Natural killer cell (primary cell): ENCODE results near the gene XCR1. TPM values are rescaled to one million over a fixed set of nuclear protein-coding genes. Genes with fewer than 3 reads are reported as not detected.
A peak's percentile ranks its signal among the peaks of the same experiment; 100 is the strongest.

Experiments
- ATAC-seq, 3 donors: fragments of 150-1000 bp in 2 of 3; fragments of 200-7000 bp in 1 of 3; cut with Tn5 transposase; 1 replicate in 1 of 3; 2 replicates in 2 of 3; pipeline ENCODE4 v1.10.0; 2021; ENCODE audit warnings: mild to moderate bottlenecking in 2 of 3, moderate library complexity in 2 of 3
- DNase-seq, 2 donors: peaks; one replicate each; pipeline versions ENCODE4 v3.0.0 to v3.0.0-alpha.2; 2013 to 2021; ENCODE audit warnings: mixed read lengths in 1 of 2
- H3K27ac ChIP-seq: one replicate; pipeline ENCODE4 v1.5.1; 2013; ENCODE audit warnings: mild to moderate bottlenecking, low read length
- H3K27me3 ChIP-seq: one replicate; pipeline ENCODE4 v1.6.1; 2013; ENCODE audit warnings: low read length; ENCODE audit not compliant: control insufficient read depth, insufficient read depth
- H3K36me3 ChIP-seq: one replicate; pipeline ENCODE4 v1.6.1; 2013; ENCODE audit warnings: low read length; ENCODE audit not compliant: control insufficient read depth, insufficient read depth
- H3K4me1 ChIP-seq: one replicate; pipeline ENCODE4 v1.6.1; 2013; ENCODE audit warnings: low read length; ENCODE audit not compliant: control insufficient read depth, insufficient read depth
- H3K4me3 ChIP-seq: one replicate; pipeline ENCODE4 v1.5.1; 2013; ENCODE audit warnings: low read length
- H3K9me3 ChIP-seq: one replicate; pipeline ENCODE4 v1.6.1; 2013; ENCODE audit warnings: low read length; ENCODE audit not compliant: control insufficient read depth, insufficient read depth
- H3K27ac Mint-ChIP-seq, 2 donors: one replicate each; pipeline ENCODE4 v1.8.0; 2022; ENCODE audit warnings: mild to moderate bottlenecking in 2 of 2, mixed read lengths in 2 of 2, moderate library complexity in 1 of 2
- H3K27me3 Mint-ChIP-seq, 2 donors: one replicate each; pipeline ENCODE4 v1.8.0; 2022; ENCODE audit warnings: low read depth in 2 of 2, mixed read lengths in 2 of 2
- H3K36me3 Mint-ChIP-seq: one replicate; pipeline ENCODE4 v1.8.0; 2022; ENCODE audit warnings: mixed read lengths
- H3K4me1 Mint-ChIP-seq, 2 donors: one replicate each; pipeline ENCODE4 v1.8.0; 2022; ENCODE audit warnings: mixed read lengths in 2 of 2
- H3K4me3 Mint-ChIP-seq: one replicate; pipeline ENCODE4 v1.8.0; 2022; ENCODE audit warnings: mild to moderate bottlenecking, moderate library complexity, mixed read lengths
- H3K9me3 Mint-ChIP-seq, 2 donors: one replicate each; pipeline ENCODE4 v1.8.0; 2022; ENCODE audit warnings: mixed read lengths in 2 of 2
- CTCF ChIP-seq: fragments of 200-600 bp; IDR thresholded peaks from one replicate; pipeline ENCODE4 v1.8.0; 2022; ENCODE audit warnings: antibody characterized with exemption
- WGBS: methylation state at CpG from one replicate; pipeline ENCODE4 v1.1.7; 2013; ENCODE audit warnings: missing lambda C conversion rate; ENCODE audit not compliant: insufficient coverage; 5-methylcytosine and 5-hydroxymethylcytosine counted together
- intact Hi-C: fragments of 100-400 bp; cut with micrococcal nuclease; formaldehyde crosslinking; loops from one replicate; pipeline ENCODE4 v1.14.2; 2022
- total RNA-seq, 4 donors: library from RNA; stranded (reverse); fragments of 120-200 nt in 1 of 4; gene quantifications; one replicate each; pipeline versions ENCODE4 v1.2.3 to v1.2.4, GENCODE V29; 2013 to 2022

Gene XCR1
- under 1 TPM in 1 of 3 donors, not detected in 2; 0.21 TPM for total RNA-seq
- total RNA-seq (2013) = 1.3 TPM

- H3K27ac Mint-ChIP-seq = no peak within 1 kb of the TSS
- Histone ChIP-seq H3K4me3 (no peak within 1 kb of the TSS), H3K4me1 (no peaks in the 10 kb centered on the region), H3K36me3 (no peaks in the 10 kb centered on the region), H3K9me3 (peaks cover 11% of the 10 kb centered on the region), H3K27me3 (no peaks in the 10 kb centered on the region), H3K27ac (no peak within 1 kb of the TSS)
- TF ChIP-seq CTCF = no peak
- 100% methylated on average over 2 of the region's 3 CpGs for WGBS
- intact Hi-C loops = no loop called here
- H3K36me3 Mint-ChIP-seq = no peaks in the 10 kb centered on the region
- ATAC-seq (no peak), DNase-seq (no peak)
- H3K4me1 Mint-ChIP-seq = no peaks in the 10 kb centered on the region
- H3K4me3 Mint-ChIP-seq = no peak within 1 kb of the TSS
- H3K9me3 Mint-ChIP-seq = peaks cover 0 to 3% of the 10 kb centered on the region in 2 donors
- peaks cover 13 to 22% of the 10 kb centered on the region in 2 donors for H3K27me3 Mint-ChIP-seq
Observed at GRCh38 chr3:46027021-46027705, at the start of gene XCR1. TSS of gene XCR1 (minus strand) at chr3:46027483. CDS start at chr3:46021947, 5,536 bp downstream.

GRCh38 chr3:46076606-46077005 is 49.3 kb upstream of the XCR1 start:
- no peaks in the 10 kb centered on the region for H3K36me3 Mint-ChIP-seq
- Histone ChIP-seq H3K36me3 (no peaks in the 10 kb centered on the region), H3K9me3 (no peaks in the 10 kb centered on the region), H3K4me1 (peaks cover 3% of the 10 kb centered on the region), H3K4me3 (no peak overlapping the region), H3K27me3 (no peaks in the 10 kb centered on the region), H3K27ac (no peak overlapping the region)
- TF ChIP-seq CTCF = no peak
- H3K4me1 Mint-ChIP-seq = peaks cover 10 to 13% of the 10 kb centered on the region in 2 donors
- H3K9me3 Mint-ChIP-seq = no peaks in the 10 kb centered on the region
- intact Hi-C loops = loop anchor here (5.0 kb wide), 1 partner anchor 84 kb away; no protein-coding TSS in a partner anchor
- no peak for ATAC-seq
- no peak overlapping the region for H3K27ac Mint-ChIP-seq
- H3K27me3 Mint-ChIP-seq = peaks cover 0 to 2% of the 10 kb centered on the region in 2 donors
- no peak overlapping the region for H3K4me3 Mint-ChIP-seq
- peak in 1 of 2 donors; percentile 36 for DNase-seq

GRCh38 chr3:46075816-46076215 is 48.5 kb upstream of the XCR1 start:
- intact Hi-C loops = loop anchor here (5.0 kb wide), 1 partner anchor 84 kb away; no protein-coding TSS in a partner anchor
- H3K36me3 ChIP-seq = no peaks in the 10 kb centered on the region
- no peaks in the 10 kb centered on the region for H3K27me3 ChIP-seq
- no peak for TF ChIP-seq CTCF
- no peaks in the 10 kb centered on the region for H3K9me3 ChIP-seq
- peaks cover 5% of the 10 kb centered on the region for H3K36me3 Mint-ChIP-seq
- H3K27ac ChIP-seq = no peak overlapping the region
- H3K4me1 Mint-ChIP-seq = peaks cover 18 to 20% of the 10 kb centered on the region in 2 donors
- DNase-seq (no peak), ATAC-seq (no peak)
- no peak overlapping the region for H3K4me3 Mint-ChIP-seq
- no peak overlapping the region for H3K4me3 ChIP-seq
- peaks cover 3% of the 10 kb centered on the region for H3K4me1 ChIP-seq
- no peak overlapping the region for H3K27ac Mint-ChIP-seq
- H3K27me3 Mint-ChIP-seq = peaks cover 0 to 2% of the 10 kb centered on the region in 2 donors
- WGBS = 87% methylated on average over 1 of the region's 1 CpG
- no peaks in the 10 kb centered on the region for H3K9me3 Mint-ChIP-seq
